ENCODE data around the gene ITGB3BP.
"Not testable (repeated sequence)": the region's sequence is repeated elsewhere in the genome, so short reads cannot be mapped to it uniquely, and the experiment has no call there.

ITGB3BP gene

DNA sequence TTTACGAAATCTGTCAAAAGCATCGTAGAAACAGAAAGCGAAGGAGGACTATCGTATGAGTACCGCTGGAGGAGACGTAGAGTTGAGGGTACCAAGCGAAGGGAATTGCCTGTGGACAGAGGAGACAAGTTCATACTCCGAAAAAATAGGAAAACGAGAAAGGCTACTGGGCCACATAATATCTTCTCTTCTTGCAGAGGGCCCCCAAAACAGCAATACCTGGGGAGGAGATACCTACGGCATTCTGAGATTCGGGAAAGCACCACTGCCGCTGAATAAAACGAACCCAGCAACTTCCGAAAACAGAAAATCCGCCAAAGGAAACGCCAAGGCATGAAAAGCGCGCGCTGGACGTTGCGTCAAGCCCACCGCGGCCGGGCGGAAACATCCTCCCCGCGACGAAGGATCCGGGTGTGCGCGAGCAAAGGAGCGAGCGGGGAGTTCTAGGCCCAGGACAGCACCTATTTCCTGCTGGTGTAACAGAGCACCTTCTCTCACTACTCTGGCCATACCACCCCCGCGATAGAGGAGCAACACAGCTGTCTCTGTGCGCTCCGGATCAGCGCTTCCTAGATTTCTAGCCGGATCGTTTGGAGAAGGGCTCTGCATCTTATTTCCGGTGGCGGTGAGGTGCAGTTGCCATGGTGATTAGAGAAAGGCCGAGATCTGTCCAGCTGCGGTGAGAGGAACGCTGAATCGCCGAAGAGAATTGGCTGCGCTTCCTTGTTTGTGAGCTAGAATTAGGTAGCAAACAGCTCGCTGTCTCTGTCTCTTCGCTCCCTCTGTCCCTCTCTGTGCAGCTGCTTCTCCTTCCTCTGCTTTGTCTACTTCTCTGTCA is at the start of gene ITGB3BP, which contains the start of gene EFCAB7:
Gene ITGB3BP (minus strand): TSS at position 335 of the 838 bp plus-strand sequence. CDS start 92 bp downstream, at position 243.
Gene EFCAB7 (plus strand): TSS at position 635 of the 838 bp plus-strand sequence. CDS start 2,048 bp downstream, outside the sequence.
- Histone ChIP-seq H3K9me3 (ENCODE audit: low read length) (no peaks in the 10 kb centered on the region), H2AFZ (ENCODE audit: low read depth, low read length) (peak within 1 kb of the TSS; percentile 78), H3K27me3 (ENCODE audit: insufficient read depth, low read length) (no peaks in the 10 kb centered on the region), H3K4me1 (ENCODE audit: insufficient read depth, low read length) (peaks cover 16% of the 10 kb centered on the region), H3K36me3 (ENCODE audit: insufficient read depth, low read length) (peaks cover 16% of the 10 kb centered on the region), H3K4me3 (ENCODE audit: low read length) (peak within 1 kb of the TSS; percentile 82)

GRCh38 chr1:63572686-63573085 is 49.7 kb upstream of the ITGB3BP start:
- H3K4me3 ChIP-seq (ENCODE audit: low read length); H2AFZ ChIP-seq (ENCODE audit: low read depth, low read length): not testable (repeated sequence)

GRCh38 chr1:63569640-63570316 is 46.8 kb upstream of the ITGB3BP start:
- no peak overlapping the region for H3K4me3 ChIP-seq (ENCODE audit: low read length)
- no peaks in the 10 kb centered on the region for H3K36me3 ChIP-seq (ENCODE audit: insufficient read depth, low read length)
- no peaks in the 10 kb centered on the region for H3K27me3 ChIP-seq (ENCODE audit: insufficient read depth, low read length)
- H2AFZ ChIP-seq (ENCODE audit: low read depth, low read length): no peak overlapping the region
- H3K4me1 ChIP-seq (ENCODE audit: insufficient read depth, low read length): peaks cover 7% of the 10 kb centered on the region
- no peaks in the 10 kb centered on the region for H3K9me3 ChIP-seq (ENCODE audit: low read length)

More at GRCh38 chr1:63572686-63573085, 49.7 kb upstream of the ITGB3BP start:
- not testable (repeated sequence) for H3K36me3 ChIP-seq (ENCODE audit: insufficient read depth, low read length); H3K4me1 ChIP-seq (ENCODE audit: insufficient read depth, low read length); H3K27me3 ChIP-seq (ENCODE audit: insufficient read depth, low read length); H3K9me3 ChIP-seq (ENCODE audit: low read length)

DNA sequence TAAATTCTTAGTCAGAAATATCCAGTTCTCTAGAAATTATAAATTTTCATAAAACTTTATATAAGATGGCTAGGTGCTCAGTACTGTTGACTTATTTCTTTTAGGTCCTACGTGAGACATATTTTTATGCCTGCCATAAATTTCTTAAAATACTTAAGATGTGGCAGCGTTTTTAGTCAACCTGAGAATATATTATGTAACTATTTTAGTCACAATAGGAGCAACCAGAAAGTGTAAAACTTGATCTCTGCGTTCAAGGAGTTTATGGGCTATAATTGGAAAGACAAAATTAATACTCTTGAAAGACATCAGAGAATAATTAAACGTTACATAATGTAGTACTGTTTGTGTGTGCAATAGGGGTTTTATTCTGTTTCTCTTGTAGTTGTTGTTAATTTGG is 46.0 kb upstream of the ITGB3BP start:
- no peak overlapping the region for H3K4me3 ChIP-seq (ENCODE audit: low read length)

DNA sequence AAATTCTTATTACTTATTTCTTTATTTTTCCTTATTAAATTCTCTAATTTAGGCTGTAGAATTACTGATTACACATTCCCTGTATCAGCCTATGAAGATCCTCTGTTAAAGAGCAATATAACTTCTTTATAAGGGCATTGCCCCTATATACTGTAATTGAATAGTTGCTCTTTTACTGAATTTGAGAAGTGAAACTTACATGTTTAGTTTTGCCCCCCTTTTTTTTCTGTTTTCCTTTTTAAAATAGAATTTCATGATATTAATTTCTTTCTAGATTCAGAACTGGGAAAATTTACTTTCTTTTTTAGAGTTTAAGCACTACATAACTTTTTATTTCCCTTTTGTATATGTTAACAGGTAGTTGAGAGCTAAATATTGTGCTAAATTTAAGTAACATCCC is 40.7 kb upstream of the ITGB3BP start:
- H3K4me3 ChIP-seq (ENCODE audit: low read length): no peak overlapping the region
- H2AFZ ChIP-seq (ENCODE audit: low read depth, low read length): no peak overlapping the region
- H3K27me3 ChIP-seq (ENCODE audit: insufficient read depth, low read length): no peaks in the 10 kb centered on the region
- H3K4me1 ChIP-seq (ENCODE audit: insufficient read depth, low read length): no peaks in the 10 kb centered on the region
- peaks cover 1% of the 10 kb centered on the region for H3K9me3 ChIP-seq (ENCODE audit: low read length)
- no peaks in the 10 kb centered on the region for H3K36me3 ChIP-seq (ENCODE audit: insufficient read depth, low read length)

More for the DNA sequence above, 46.0 kb upstream of the ITGB3BP start:
- no peaks in the 10 kb centered on the region for H3K36me3 ChIP-seq (ENCODE audit: insufficient read depth, low read length)
- H3K27me3 ChIP-seq (ENCODE audit: insufficient read depth, low read length): no peaks in the 10 kb centered on the region
- no peak overlapping the region for H2AFZ ChIP-seq (ENCODE audit: low read depth, low read length)
- H3K4me1 ChIP-seq (ENCODE audit: insufficient read depth, low read length): peaks cover 1% of the 10 kb centered on the region
- H3K9me3 ChIP-seq (ENCODE audit: low read length): peaks cover 1% of the 10 kb centered on the region

DNA sequence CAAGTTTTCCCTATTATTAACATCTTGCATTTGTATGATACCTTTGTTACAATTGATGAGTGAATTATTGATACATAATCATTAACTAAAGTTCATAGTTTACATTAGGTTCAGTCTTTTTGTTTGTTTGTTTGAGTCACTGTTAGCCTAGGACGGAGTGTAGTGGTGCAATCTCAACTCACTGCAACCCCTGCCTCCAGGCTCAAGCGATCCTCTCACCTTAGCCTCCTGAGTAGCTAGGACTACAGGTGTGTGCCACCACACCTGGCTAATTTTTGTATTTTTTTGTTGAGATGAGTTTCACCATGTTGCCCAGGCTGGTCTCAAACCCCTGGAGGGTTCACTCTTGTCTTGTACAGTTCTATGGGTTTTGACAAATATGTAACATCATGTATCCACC is 36.3 kb upstream of the ITGB3BP start:
- Histone ChIP-seq H2AFZ (ENCODE audit: low read depth, low read length) (no peak overlapping the region), H3K9me3 (ENCODE audit: low read length) (no peaks in the 10 kb centered on the region), H3K36me3 (ENCODE audit: insufficient read depth, low read length) (peaks cover 1% of the 10 kb centered on the region), H3K4me1 (ENCODE audit: insufficient read depth, low read length) (no peaks in the 10 kb centered on the region), H3K27me3 (ENCODE audit: insufficient read depth, low read length) (no peaks in the 10 kb centered on the region), H3K4me3 (ENCODE audit: low read length) (no peak overlapping the region)

DNA sequence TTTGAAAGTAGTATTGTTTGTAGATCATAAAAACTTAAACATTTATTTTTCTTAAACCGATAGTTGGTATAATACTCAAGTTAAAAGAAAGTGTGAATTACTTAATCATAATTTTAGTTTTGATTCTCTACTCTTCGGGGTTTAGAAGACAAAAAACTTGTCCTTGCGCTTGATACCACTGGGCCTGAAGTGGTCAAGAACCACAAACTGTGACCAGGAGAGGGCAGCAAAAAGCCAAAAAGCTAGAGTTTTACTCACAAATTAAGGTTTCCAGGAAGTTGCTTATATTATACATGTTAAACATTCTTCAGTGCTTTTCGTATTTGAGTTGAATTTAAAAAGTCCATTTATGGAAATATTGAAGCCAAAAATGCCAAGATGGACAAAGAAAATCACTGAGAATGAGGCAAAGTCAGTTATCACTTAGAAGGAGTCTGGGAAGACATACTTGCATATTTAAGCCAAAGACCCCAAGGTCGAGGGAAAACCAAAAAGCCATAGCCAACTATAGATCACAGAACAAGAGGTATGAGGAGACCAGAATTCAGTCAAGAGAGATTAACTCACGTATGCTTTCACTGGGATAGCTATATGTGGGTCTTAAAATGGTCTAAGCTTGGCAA is 34.5 kb upstream of the ITGB3BP start:
- no peaks in the 10 kb centered on the region for H3K27me3 ChIP-seq (ENCODE audit: insufficient read depth, low read length)
- peaks cover 1% of the 10 kb centered on the region for H3K36me3 ChIP-seq (ENCODE audit: insufficient read depth, low read length)
- H3K4me3 ChIP-seq (ENCODE audit: low read length): no peak overlapping the region
- no peaks in the 10 kb centered on the region for H3K4me1 ChIP-seq (ENCODE audit: insufficient read depth, low read length)
- H3K9me3 ChIP-seq (ENCODE audit: low read length): no peaks in the 10 kb centered on the region
- H2AFZ ChIP-seq (ENCODE audit: low read depth, low read length): no peak overlapping the region

DNA sequence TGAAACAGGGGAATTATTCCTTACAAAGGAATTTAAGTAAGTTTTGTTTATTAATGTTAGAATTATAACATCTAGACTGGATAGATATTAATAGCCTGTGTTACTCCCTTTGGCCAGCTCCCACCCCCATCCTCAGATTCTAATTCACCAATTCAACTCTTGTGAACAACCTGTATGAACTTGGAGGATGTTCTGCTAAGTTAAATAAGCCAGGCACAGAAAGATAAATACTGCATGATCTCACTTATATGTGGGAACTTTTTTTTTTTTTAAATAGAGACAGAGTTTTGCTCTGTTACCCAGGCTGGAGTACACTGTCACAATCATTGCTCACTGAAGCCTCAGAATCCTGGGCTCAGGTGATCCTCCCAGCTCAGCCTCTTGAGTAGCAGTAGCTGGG is 32.5 kb upstream of the ITGB3BP start:
- no peak overlapping the region for H3K4me3 ChIP-seq (ENCODE audit: low read length)
- no peaks in the 10 kb centered on the region for H3K9me3 ChIP-seq (ENCODE audit: low read length)
- no peaks in the 10 kb centered on the region for H3K27me3 ChIP-seq (ENCODE audit: insufficient read depth, low read length)
- H2AFZ ChIP-seq (ENCODE audit: low read depth, low read length): no peak overlapping the region
- no peaks in the 10 kb centered on the region for H3K4me1 ChIP-seq (ENCODE audit: insufficient read depth, low read length)
- H3K36me3 ChIP-seq (ENCODE audit: insufficient read depth, low read length): peaks cover 1% of the 10 kb centered on the region

- no peaks in the 10 kb centered on the region for H3K9me3 ChIP-seq (ENCODE audit: low read length)
- H2AFZ ChIP-seq (ENCODE audit: low read depth, low read length): no peak overlapping the region
- H3K4me1 ChIP-seq (ENCODE audit: insufficient read depth, low read length): no peaks in the 10 kb centered on the region
- no peak overlapping the region for H3K4me3 ChIP-seq (ENCODE audit: low read length)
- peaks cover 3% of the 10 kb centered on the region for H3K36me3 ChIP-seq (ENCODE audit: insufficient read depth, low read length)
- H3K27me3 ChIP-seq (ENCODE audit: insufficient read depth, low read length): no peaks in the 10 kb centered on the region
Observed at GRCh38 chr1:63548877-63549276, 25.9 kb upstream of the ITGB3BP start.

- Histone ChIP-seq H3K36me3 (ENCODE audit: insufficient read depth, low read length) (peaks cover 3% of the 10 kb centered on the region), H3K4me1 (ENCODE audit: insufficient read depth, low read length) (no peaks in the 10 kb centered on the region), H3K9me3 (ENCODE audit: low read length) (no peaks in the 10 kb centered on the region), H2AFZ (ENCODE audit: low read depth, low read length) (no peak overlapping the region), H3K4me3 (ENCODE audit: low read length) (no peak overlapping the region), H3K27me3 (ENCODE audit: insufficient read depth, low read length) (no peaks in the 10 kb centered on the region)
Observed at GRCh38 chr1:63548303-63548702, 25.3 kb upstream of the ITGB3BP start.

GRCh38 chr1:63547621-63548294 is 24.7 kb upstream of the ITGB3BP start:
- Histone ChIP-seq H2AFZ (ENCODE audit: low read depth, low read length) (no peak overlapping the region), H3K9me3 (ENCODE audit: low read length) (no peaks in the 10 kb centered on the region), H3K4me3 (ENCODE audit: low read length) (no peak overlapping the region), H3K27me3 (ENCODE audit: insufficient read depth, low read length) (no peaks in the 10 kb centered on the region), H3K4me1 (ENCODE audit: insufficient read depth, low read length) (no peaks in the 10 kb centered on the region), H3K36me3 (ENCODE audit: insufficient read depth, low read length) (peaks cover 3% of the 10 kb centered on the region)

DNA sequence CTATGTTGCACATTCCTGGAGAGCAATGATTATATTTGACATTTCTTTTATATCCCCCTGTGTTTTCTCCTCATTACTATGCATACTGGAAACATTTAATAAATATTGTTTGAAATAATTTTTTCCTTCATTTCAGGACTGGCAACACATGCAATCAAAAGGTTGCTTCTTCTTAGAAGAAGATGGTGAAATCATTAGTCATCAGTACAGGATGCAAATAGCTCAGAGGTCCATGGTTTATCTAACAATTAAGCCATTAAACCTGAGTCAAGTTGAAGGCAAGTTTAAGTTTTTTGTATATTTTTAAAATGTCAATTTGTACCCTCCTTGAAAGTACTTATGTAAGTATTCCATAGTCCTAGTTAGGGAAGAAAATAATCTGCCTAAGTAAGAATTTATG is 22.8 kb upstream of the ITGB3BP start:
- Histone ChIP-seq H3K9me3 (ENCODE audit: low read length) (no peaks in the 10 kb centered on the region), H2AFZ (ENCODE audit: low read depth, low read length) (no peak overlapping the region), H3K4me3 (ENCODE audit: low read length) (no peak overlapping the region), H3K27me3 (ENCODE audit: insufficient read depth, low read length) (no peaks in the 10 kb centered on the region), H3K4me1 (ENCODE audit: insufficient read depth, low read length) (no peaks in the 10 kb centered on the region), H3K36me3 (ENCODE audit: insufficient read depth, low read length) (peaks cover 3% of the 10 kb centered on the region)

All from neuron (in vitro differentiated cells).